Adrenal gland (tissue), 12 donors: ENCODE results near the gene FAM117B. TPM values are rescaled to one million over a fixed set of nuclear protein-coding genes. Genes with fewer than 3 reads are reported as not detected.

ENCODE experiments used
- DNase-seq, 7 donors: peaks; one replicate each; pipeline ENCODE4 v3.0.0-alpha.2; 2019 to 2020
- H3K27ac ChIP-seq, 5 donors: fragments of 200-600 bp; sonication (generic) in 4 of 5; 1 replicate in 3 of 5; 2 replicates in 2 of 5; pipeline versions ENCODE4 v1.5.1 to v1.8.0; 2016 to 2020; ENCODE audit warnings: mild to moderate bottlenecking in 1 of 5
- H3K27me3 ChIP-seq: fragments of 200-600 bp; 2 replicates; pipeline ENCODE4 v1.8.0; 2021
- H3K36me3 ChIP-seq, 2 donors: fragments of 200-600 bp; replicated peaks in 1 of 2; 1 replicate in 1 of 2; 2 replicates in 1 of 2; pipeline versions ENCODE4 v1.5.1 to v1.8.0; 2018 to 2022
- H3K4me1 ChIP-seq, 2 donors: fragments of 200-600 bp; replicated peaks in 1 of 2; 1 replicate in 1 of 2; 2 replicates in 1 of 2; pipeline versions ENCODE4 v1.5.1 to v1.8.0; 2018 to 2021
- H3K4me3 ChIP-seq, 4 donors: fragments of 200-600 bp; sonication (generic) in 3 of 4; one replicate each; pipeline ENCODE4 v1.5.1; 2016 to 2018
- H3K9me3 ChIP-seq, 3 donors: fragments of 200-600 bp; sonication (generic) in 1 of 3; replicated peaks in 1 of 3; 1 replicate in 2 of 3; 2 replicates in 1 of 3; pipeline versions ENCODE4 v1.5.1 to v1.8.0; 2016 to 2021
- CTCF ChIP-seq, 6 experiments: fragments of 450-650 bp in 4 of 6; fragments of 200-600 bp in 2 of 6; sonication (generic) in 1 of 6; IDR thresholded peaks; 1 replicate in 5 of 6; 2 replicates in 1 of 6; pipeline versions ENCODE4 v1.5.1 to v1.8.0; 2016 to 2021; ENCODE audit warnings: antibody characterized with exemption in 6 of 6, mild to moderate bottlenecking in 2 of 6, moderate library complexity in 1 of 6
- POLR2A ChIP-seq, 2 donors: fragments of 450-650 bp; IDR thresholded peaks; one replicate each; pipeline ENCODE4 v1.6.1; 2017; ENCODE audit warnings: antibody characterized with exemption in 2 of 2, mild to moderate bottlenecking in 2 of 2, moderate library complexity in 1 of 2
- WGBS, 4 donors: extraction: QIAGEN DNeasy Blood & Tissue Kit in 2 of 4; methylation state at CpG; one replicate each; pipeline versions ENCODE4 v1.1.5 to v1.1.7; 2013 to 2017; 5-methylcytosine and 5-hydroxymethylcytosine counted together
- intact Hi-C, 2 donors: fragments of 100-400 bp; cut with DNase I; formaldehyde crosslinking; loops; one replicate each; pipeline versions ENCODE4 v1.14.1 to v1.15.0; 2022 to 2023
- polyA plus RNA-seq, 3 donors: library from polyadenylated mRNA; stranded (reverse); fragments of 200-250 nt in 2 of 3; fragments of 350-450 nt in 1 of 3; fragmentation: Illumina TruSeq in 1 of 3; extraction: RNeasy Lipid Tissue Mini Kit (QIAGEN cat#74804) in 1 of 3; gene quantifications; one replicate each; pipeline ENCODE4 v1.2.3, GENCODE V29; 2013 to 2014
- total RNA-seq, 9 donors: library from RNA; depleted of rRNA in 4 of 9; stranded (reverse); fragments of >200 nt in 4 of 9; fragments of 120-200 nt in 1 of 9; fragmentation: NEBNext Ultra II Directional in 1 of 9; extraction: Animal tissue kit (Norgen Biotek cat#: 25700) in 1 of 9; gene quantifications; one replicate each; pipeline versions ENCODE4 v1.1.0 to v1.2.4, GENCODE V29; 2013 to 2023
- donor health status: healthy with polysubstance abuse.
- donor health status: Bipolar disorder and iron deficiency.
- donor health status: DM: yes; HTN: yes; CAD: no.
- donor health status: DM: no; HTN: no; CAD: no.
- donor health status: DM: no; HTN: no; CAD: no.
- donor health status: DM: yes; HTN: yes; CAD: no.

The FAM117B gene
- total and polyA plus RNA-seq, 12 donors = 4.7 to 48.2 (median 20.4) TPM

GRCh38 chr2:202768273-202768672 lies 133.5 kb downstream of the FAM117B start:
- Histone ChIP-seq H3K36me3 (peaks cover 0 to 4% of the 10 kb centered on the region in 2 donors), H3K9me3 (no peaks in the 10 kb centered on the region), H3K27ac (no peak overlapping the region), H3K4me1 (peaks cover 13 to 19% of the 10 kb centered on the region in 2 donors), H3K4me3 (no peak overlapping the region), H3K27me3 (no peaks in the 10 kb centered on the region)
- intact Hi-C loops = no loop called here
- TF ChIP-seq CTCF (IDR thresholded peaks at IDR 0.05) (no peak), POLR2A (IDR thresholded peaks at IDR 0.05) (no peak)
- no peak for DNase-seq

- Histone ChIP-seq H3K4me3 (no peak overlapping the region), H3K27me3 (no peaks in the 10 kb centered on the region), H3K27ac (no peak overlapping the region), H3K9me3 (no peaks in the 10 kb centered on the region), H3K36me3 (peaks cover 0 to 4% of the 10 kb centered on the region in 2 donors), H3K4me1 (peaks cover 13 to 28% of the 10 kb centered on the region in 2 donors)
- intact Hi-C loops = no loop called here
- TF ChIP-seq POLR2A (IDR thresholded peaks at IDR 0.05) (no peak), CTCF (IDR thresholded peaks at IDR 0.05) (no peak)
- DNase-seq = no peak
These were observed 134.4 kb downstream of the FAM117B start for GRCh38 chr2:202769201-202769600.

GRCh38 chr2:202771336-202771735 lies 136.6 kb downstream of the FAM117B start:
- WGBS, 4 donors = 78 to 96% (median 94%) methylated on average over 1 of the region's 1 CpG
- Histone ChIP-seq H3K27ac (peak overlapping the region in 3 of 5 donors; percentile 37 to 82 (median 81)), H3K36me3 (no peaks in the 10 kb centered on the region), H3K4me3 (no peak overlapping the region), H3K9me3 (no peaks in the 10 kb centered on the region), H3K27me3 (no peaks in the 10 kb centered on the region), H3K4me1 (peaks cover 13 to 35% of the 10 kb centered on the region in 2 donors)
- intact Hi-C loops = no loop called here
- no peak for DNase-seq
- TF ChIP-seq POLR2A (IDR thresholded peaks at IDR 0.05) = no peak
- no peak for TF ChIP-seq CTCF (IDR thresholded peaks at IDR 0.05)

GRCh38 chr2:202771741-202772460 lies 137.1 kb downstream of the FAM117B start:
- WGBS, 4 donors = 48 to 59% (median 52%) methylated on average over 7 of the region's 7 CpGs
- H3K27me3 ChIP-seq = no peaks in the 10 kb centered on the region
- peak; percentile 63 to 88 (median 86) for DNase-seq
- TF ChIP-seq POLR2A (IDR thresholded peaks at IDR 0.05) = no peak
- no peak for TF ChIP-seq CTCF (IDR thresholded peaks at IDR 0.05)
- no peaks in the 10 kb centered on the region for H3K36me3 ChIP-seq
- no peak overlapping the region for H3K4me3 ChIP-seq
- H3K9me3 ChIP-seq = no peaks in the 10 kb centered on the region
- H3K4me1 ChIP-seq = peaks cover 13 to 35% of the 10 kb centered on the region in 2 donors
- intact Hi-C loops = no loop called here
- H3K27ac ChIP-seq = peak overlapping the region in 4 of 5 donors; percentile 37 to 82 (median 74)
